Stimulated activated naive CD8-positive, alpha-beta T cell treated with anti-CD3 and anti-CD28 coated beads, Interleukin-15, Interleukin-2, amounts not matched to agents 100 ng/mL and 50 ng/mL, for 24 hours (primary cell): ENCODE data around the gene SIRT3.
"Not testable (repeated sequence)": the region's sequence is repeated elsewhere in the genome, so short reads cannot be mapped to it uniquely, and the experiment has no call there.

ENCODE experiments used
- H3K27ac Mint-ChIP-seq: one replicate; pipeline ENCODE4 v1.8.0; 2021; ENCODE audit warnings: mild to moderate bottlenecking, mixed read lengths
- H3K27me3 Mint-ChIP-seq: one replicate; pipeline ENCODE4 v1.8.0; 2021; ENCODE audit warnings: mixed read lengths
- H3K36me3 Mint-ChIP-seq: one replicate; pipeline ENCODE4 v1.8.0; 2021; ENCODE audit warnings: low read depth, mixed read lengths
- H3K4me1 Mint-ChIP-seq: one replicate; pipeline ENCODE4 v1.8.0; 2021; ENCODE audit warnings: low read depth, mixed read lengths
- H3K4me3 Mint-ChIP-seq: one replicate; pipeline ENCODE4 v1.8.0; 2021; ENCODE audit warnings: mild to moderate bottlenecking, mixed read lengths
- H3K9me3 Mint-ChIP-seq: one replicate; pipeline ENCODE4 v1.8.0; 2021; ENCODE audit warnings: mixed read lengths

The SIRT3 gene

GRCh38 chr11:256952-257737 lies 21.0 kb upstream of the SIRT3 start:
- Mint-ChIP-seq H3K27ac (no peak overlapping the region), H3K36me3 (peaks cover 11% of the 10 kb centered on the region), H3K27me3 (no peaks in the 10 kb centered on the region), H3K9me3 (no peaks in the 10 kb centered on the region), H3K4me3 (no peak overlapping the region), H3K4me1 (peaks cover 12% of the 10 kb centered on the region)

DNA sequence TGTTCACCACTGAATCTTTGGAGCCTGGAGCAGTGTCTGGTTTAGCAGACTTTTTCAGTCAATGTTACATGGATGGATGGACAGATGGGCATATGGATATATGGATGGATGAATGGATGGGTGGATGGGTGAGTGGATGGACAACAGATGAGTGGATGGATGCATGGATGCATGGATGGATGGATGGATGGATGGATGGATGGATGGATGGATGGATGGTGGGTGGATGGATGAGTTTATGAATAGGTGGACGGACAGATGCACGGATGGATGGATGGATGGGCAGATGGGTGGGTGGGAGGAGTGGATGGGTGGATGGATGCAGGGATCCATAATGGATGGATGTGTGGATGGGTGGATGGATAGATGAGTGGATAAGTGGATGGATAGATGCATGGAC lies 19.7 kb upstream of the SIRT3 start:
- H3K36me3 Mint-ChIP-seq: peaks cover 25% of the 10 kb centered on the region
- no peak overlapping the region for H3K27ac Mint-ChIP-seq
- H3K4me1 Mint-ChIP-seq: peaks cover 14% of the 10 kb centered on the region
- no peaks in the 10 kb centered on the region for H3K9me3 Mint-ChIP-seq
- no peaks in the 10 kb centered on the region for H3K27me3 Mint-ChIP-seq
- no peak overlapping the region for H3K4me3 Mint-ChIP-seq

DNA sequence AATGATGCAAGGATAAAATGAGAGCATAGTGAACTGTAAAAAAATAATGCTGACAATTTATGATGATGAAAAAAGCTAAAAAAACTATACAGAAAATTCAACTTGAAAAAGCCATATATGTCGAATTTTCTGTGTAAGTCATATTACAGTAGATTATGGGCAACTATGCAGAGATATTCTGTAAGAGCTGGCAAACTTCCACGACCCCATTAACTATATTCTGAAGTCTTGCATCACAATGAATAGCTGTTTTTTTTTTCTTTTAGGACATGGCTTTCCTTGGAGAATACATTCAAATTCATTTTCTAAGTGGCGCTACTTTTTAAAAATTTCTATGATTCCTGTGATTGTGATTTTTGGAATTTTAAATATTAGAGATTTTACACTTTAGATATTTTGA lies 19.0 kb upstream of the SIRT3 start:
- Mint-ChIP-seq H3K27me3 (no peaks in the 10 kb centered on the region), H3K4me3 (no peak overlapping the region), H3K9me3 (no peaks in the 10 kb centered on the region), H3K36me3 (peaks cover 30% of the 10 kb centered on the region), H3K27ac (no peak overlapping the region), H3K4me1 (peaks cover 20% of the 10 kb centered on the region)

DNA sequence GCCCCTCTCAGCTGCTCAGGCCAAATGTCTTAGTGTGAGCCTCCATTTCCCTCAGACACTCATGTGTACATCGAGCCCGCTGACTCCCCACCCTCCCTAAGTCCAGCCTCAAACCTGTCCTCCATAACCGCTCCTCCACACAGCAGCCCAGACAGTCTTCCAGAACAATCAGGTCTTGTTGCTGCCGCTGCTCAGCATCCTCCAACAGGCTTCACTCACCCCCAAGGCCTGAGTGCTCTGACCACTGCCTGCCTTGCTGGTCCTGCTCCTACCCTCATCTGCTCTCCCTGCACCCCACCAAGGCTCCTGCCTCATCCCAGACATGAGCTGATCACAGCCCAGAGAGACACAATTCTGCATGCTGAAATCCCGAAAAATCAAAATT lies 17.7 kb upstream of the SIRT3 start:
- no peak overlapping the region for H3K4me3 Mint-ChIP-seq
- H3K36me3 Mint-ChIP-seq: peaks cover 42% of the 10 kb centered on the region
- H3K27me3 Mint-ChIP-seq: no peaks in the 10 kb centered on the region
- H3K9me3 Mint-ChIP-seq: no peaks in the 10 kb centered on the region
- H3K27ac Mint-ChIP-seq: no peak overlapping the region
- peaks cover 26% of the 10 kb centered on the region for H3K4me1 Mint-ChIP-seq

DNA sequence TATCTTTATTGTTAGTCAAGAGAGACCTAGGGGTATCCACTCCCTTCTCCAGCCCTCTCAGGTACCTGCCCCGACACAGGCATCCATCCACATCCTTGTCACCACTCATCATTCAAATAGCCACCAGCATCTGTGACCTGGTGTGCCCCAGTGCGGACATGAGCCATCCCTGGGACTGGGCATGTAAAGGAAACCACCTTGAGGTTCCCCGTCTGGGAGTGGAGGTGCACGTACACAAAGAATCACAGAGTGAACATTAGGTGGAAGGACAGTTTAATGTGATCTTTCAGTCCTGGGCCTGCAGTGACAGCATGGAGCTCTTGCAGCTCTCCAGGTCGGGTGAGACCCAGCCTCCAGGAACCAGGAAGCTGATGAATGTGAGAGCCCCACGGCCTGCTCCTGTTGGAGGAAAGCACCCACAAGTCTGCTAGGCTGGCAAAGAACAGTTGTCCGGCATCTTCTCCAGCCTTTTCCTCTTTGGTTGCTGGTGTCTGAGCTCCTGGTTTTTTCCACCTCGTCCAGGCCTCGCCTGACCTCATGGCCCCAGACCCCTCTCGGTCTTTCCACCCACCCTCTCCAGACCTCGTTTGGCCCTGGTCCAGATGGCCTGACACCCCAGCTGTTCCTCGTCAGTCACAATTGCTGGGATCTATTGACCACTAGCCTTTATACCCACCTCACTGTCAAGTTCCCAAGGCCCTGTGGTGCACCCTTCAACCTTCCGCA lies 17.2 kb upstream of the SIRT3 start:
- no peak overlapping the region for H3K27ac Mint-ChIP-seq
- H3K27me3 Mint-ChIP-seq: no peaks in the 10 kb centered on the region
- peaks cover 31% of the 10 kb centered on the region for H3K4me1 Mint-ChIP-seq
- H3K4me3 Mint-ChIP-seq: no peak overlapping the region
- no peaks in the 10 kb centered on the region for H3K9me3 Mint-ChIP-seq
- peaks cover 48% of the 10 kb centered on the region for H3K36me3 Mint-ChIP-seq

- no peaks in the 10 kb centered on the region for H3K9me3 Mint-ChIP-seq
- no peak overlapping the region for H3K27ac Mint-ChIP-seq
- no peak overlapping the region for H3K4me3 Mint-ChIP-seq
- peaks cover 33% of the 10 kb centered on the region for H3K4me1 Mint-ChIP-seq
- H3K36me3 Mint-ChIP-seq: peaks cover 54% of the 10 kb centered on the region
- no peaks in the 10 kb centered on the region for H3K27me3 Mint-ChIP-seq
Observed at GRCh38 chr11:252666-253065, 16.5 kb upstream of the SIRT3 start.

- H3K36me3 Mint-ChIP-seq: peaks cover 65% of the 10 kb centered on the region
- peaks cover 28% of the 10 kb centered on the region for H3K4me1 Mint-ChIP-seq
- no peaks in the 10 kb centered on the region for H3K9me3 Mint-ChIP-seq
- H3K4me3 Mint-ChIP-seq: no peak overlapping the region
- no peak overlapping the region for H3K27ac Mint-ChIP-seq
- no peaks in the 10 kb centered on the region for H3K27me3 Mint-ChIP-seq
Observed at GRCh38 chr11:251550-251949, 15.4 kb upstream of the SIRT3 start.

DNA sequence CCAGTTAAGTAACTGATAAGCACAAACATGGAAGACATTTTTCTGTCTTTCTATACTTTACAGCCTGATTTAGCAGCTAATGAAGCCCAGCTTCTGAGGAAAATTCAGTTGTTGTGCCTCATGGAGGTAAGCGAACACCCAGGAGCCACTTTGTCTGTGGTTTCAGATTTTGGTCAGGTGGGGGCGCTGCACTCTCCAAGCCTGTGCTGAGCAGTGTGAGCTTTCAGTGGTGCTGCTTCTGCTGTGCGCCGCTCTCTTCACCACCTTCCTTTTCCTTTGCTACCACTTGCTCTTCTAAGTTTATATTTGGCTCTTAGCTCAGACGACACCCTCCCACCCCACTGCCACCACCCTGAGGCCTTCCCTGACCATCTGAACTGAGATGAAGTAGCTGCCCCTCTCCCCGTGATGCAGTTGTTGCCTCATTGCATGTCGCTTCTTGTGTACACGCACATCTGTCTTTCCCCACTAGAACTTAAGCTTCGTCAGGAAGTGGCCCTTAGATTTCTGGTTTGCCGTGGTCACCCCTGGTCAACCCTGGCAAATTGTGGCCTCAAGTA lies 14.7 kb upstream of the SIRT3 start:
- H3K9me3 Mint-ChIP-seq: no peaks in the 10 kb centered on the region
- H3K4me3 Mint-ChIP-seq: no peak overlapping the region
- H3K27me3 Mint-ChIP-seq: no peaks in the 10 kb centered on the region
- H3K27ac Mint-ChIP-seq: peak overlapping the region; percentile 52
- H3K36me3 Mint-ChIP-seq: peaks cover 70% of the 10 kb centered on the region
- H3K4me1 Mint-ChIP-seq: peaks cover 28% of the 10 kb centered on the region

DNA sequence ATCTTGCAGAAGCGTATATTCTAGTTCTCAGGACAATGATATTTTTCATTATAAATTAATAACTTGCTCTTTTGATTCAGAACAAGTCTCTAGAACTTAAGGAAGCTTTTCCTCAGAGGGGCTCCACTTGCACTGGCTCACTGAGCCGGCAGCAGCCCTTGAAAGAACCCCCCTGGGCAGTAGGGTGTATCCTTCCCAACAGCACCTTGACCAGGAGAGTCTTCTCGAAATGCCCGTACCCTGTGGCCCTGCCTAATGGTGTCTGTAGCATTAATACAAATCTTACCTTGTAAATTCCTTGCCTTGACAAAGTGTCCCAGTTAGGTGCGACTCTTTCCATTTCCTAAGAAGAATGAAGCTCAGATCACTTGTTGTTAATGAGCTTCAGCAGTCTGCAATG lies 14.1 kb upstream of the SIRT3 start:
- Mint-ChIP-seq H3K9me3 (no peaks in the 10 kb centered on the region), H3K27me3 (no peaks in the 10 kb centered on the region), H3K27ac (peak overlapping the region; percentile 52), H3K36me3 (peaks cover 76% of the 10 kb centered on the region), H3K4me1 (peaks cover 28% of the 10 kb centered on the region), H3K4me3 (no peak overlapping the region)

GRCh38 chr11:249062-249461 lies 12.9 kb upstream of the SIRT3 start:
- no peaks in the 10 kb centered on the region for H3K9me3 Mint-ChIP-seq
- H3K36me3 Mint-ChIP-seq: peaks cover 86% of the 10 kb centered on the region
- H3K4me3 Mint-ChIP-seq: no peak overlapping the region
- H3K27ac Mint-ChIP-seq: peak overlapping the region; percentile 80
- H3K4me1 Mint-ChIP-seq: peaks cover 34% of the 10 kb centered on the region
- no peaks in the 10 kb centered on the region for H3K27me3 Mint-ChIP-seq

GRCh38 chr11:244376-244775 lies 8.2 kb upstream of the SIRT3 start:
- no peaks in the 10 kb centered on the region for H3K27me3 Mint-ChIP-seq
- peaks cover 55% of the 10 kb centered on the region for H3K4me1 Mint-ChIP-seq
- H3K36me3 Mint-ChIP-seq: peaks cover 90% of the 10 kb centered on the region
- H3K27ac Mint-ChIP-seq: no peak overlapping the region
- no peaks in the 10 kb centered on the region for H3K9me3 Mint-ChIP-seq
- no peak overlapping the region for H3K4me3 Mint-ChIP-seq

- Mint-ChIP-seq H3K4me3 (peak overlapping the region; percentile 37), H3K4me1 (peaks cover 55% of the 10 kb centered on the region), H3K9me3 (no peaks in the 10 kb centered on the region), H3K36me3 (peaks cover 77% of the 10 kb centered on the region), H3K27ac (peak overlapping the region; percentile 89), H3K27me3 (no peaks in the 10 kb centered on the region)
Observed at GRCh38 chr11:241634-242033, 5.5 kb upstream of the SIRT3 start.

DNA sequence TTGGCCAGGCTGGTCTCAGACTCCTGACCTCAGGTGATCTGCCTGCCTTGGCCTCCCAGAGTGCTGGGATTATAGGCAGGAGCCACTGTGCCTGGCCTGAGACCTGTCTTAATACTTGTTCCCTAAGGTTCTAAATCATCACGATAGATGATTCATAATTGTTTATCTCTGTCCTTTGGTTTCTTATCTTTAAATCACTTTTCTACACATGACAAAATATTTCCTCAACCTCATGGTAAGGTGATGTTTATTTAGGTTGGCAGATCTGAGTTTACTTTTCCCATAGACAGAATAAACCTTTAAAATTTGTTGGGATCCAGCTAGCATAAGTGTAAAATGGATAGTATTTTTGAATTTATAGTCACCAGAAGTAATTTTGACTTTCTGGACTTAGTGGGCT lies 4.2 kb upstream of the SIRT3 start:
- peaks cover 63% of the 10 kb centered on the region for H3K4me1 Mint-ChIP-seq
- peaks cover 66% of the 10 kb centered on the region for H3K36me3 Mint-ChIP-seq
- no peaks in the 10 kb centered on the region for H3K9me3 Mint-ChIP-seq
- peak overlapping the region; percentile 35 for H3K4me3 Mint-ChIP-seq
- H3K27me3 Mint-ChIP-seq: no peaks in the 10 kb centered on the region
- H3K27ac Mint-ChIP-seq: peak overlapping the region; percentile 81

- not testable (repeated sequence) for H3K27me3 Mint-ChIP-seq, H3K9me3 Mint-ChIP-seq
- Mint-ChIP-seq H3K4me3 (peak overlapping the region; percentile 94), H3K27ac (peak overlapping the region; percentile 99), H3K4me1 (peaks cover 65% of the 10 kb centered on the region), H3K36me3 (peaks cover 48% of the 10 kb centered on the region)
Observed at GRCh38 chr11:238346-238745, 2.2 kb upstream of the SIRT3 start.
